GM11168 (cell line): Measurements from ENCODE around the gene ZNF133.

Experiments
- in situ Hi-C: fragments of 300-500 bp; cut with MboI; formaldehyde crosslinking; loops from one replicate; pipeline ENCODE4 v1.12.0; 2022; ENCODE audit warnings: low sequenced_read_pairs; ENCODE audit not compliant: unreplicated experiment

ZNF133 gene

GRCh38 chr20:18279242-18279641, 9.1 kb upstream of the ZNF133 start:
- in situ Hi-C loops: no loop called here

GRCh38 chr20:18284805-18285533, 3.4 kb upstream of the ZNF133 start:
- in situ Hi-C loops: no loop called here

GRCh38 chr20:18287546-18287914, 797 bp upstream of the ZNF133 start:
- in situ Hi-C loops: no loop called here

- in situ Hi-C loops: no loop called here
Observed at GRCh38 chr20:18288749-18289267, 481 bp downstream of the ZNF133 start.

GRCh38 chr20:18289306-18289705, 979 bp downstream of the ZNF133 start:
- in situ Hi-C loops: no loop called here

GRCh38 chr20:18299364-18299763, 11.0 kb downstream of the ZNF133 start:
- in situ Hi-C loops: no loop called here

GRCh38 chr20:18304618-18305017, 16.3 kb downstream of the ZNF133 start:
- in situ Hi-C loops: no loop called here

GRCh38 chr20:18307301-18307700, 19.0 kb downstream of the ZNF133 start:
- in situ Hi-C loops: no loop called here

- in situ Hi-C loops: no loop called here
Observed at GRCh38 chr20:18310051-18310450, 21.7 kb downstream of the ZNF133 start.

- in situ Hi-C loops: no loop called here
Observed at GRCh38 chr20:18310592-18310991, 22.3 kb downstream of the ZNF133 start.

GRCh38 chr20:18312723-18313122, 24.4 kb downstream of the ZNF133 start:
- in situ Hi-C loops: no loop called here

- in situ Hi-C loops: no loop called here
Observed at GRCh38 chr20:18313411-18313810, 25.1 kb downstream of the ZNF133 start.

GRCh38 chr20:18314786-18315406, 26.6 kb downstream of the ZNF133 start:
- in situ Hi-C loops: no loop called here

GRCh38 chr20:18316166-18316565, 27.8 kb downstream of the ZNF133 start:
- in situ Hi-C loops: no loop called here

GRCh38 chr20:18321316-18321715, 33.0 kb downstream of the ZNF133 start:
- in situ Hi-C loops: no loop called here

- in situ Hi-C loops: no loop called here
Observed at GRCh38 chr20:18321976-18322950, 33.9 kb downstream of the ZNF133 start.

- in situ Hi-C loops: no loop called here
Observed at GRCh38 chr20:18323705-18324104, 35.4 kb downstream of the ZNF133 start.

GRCh38 chr20:18324596-18325089, 36.3 kb downstream of the ZNF133 start:
- in situ Hi-C loops: no loop called here

GRCh38 chr20:18326990-18327389, 38.7 kb downstream of the ZNF133 start:
- in situ Hi-C loops: no loop called here

- in situ Hi-C loops: no loop called here
Observed at GRCh38 chr20:18331694-18332093, 43.4 kb downstream of the ZNF133 start.
